GM12891 (cell line): ENCODE data around the gene CPSF7.
"Not testable (repeated sequence)": the region's sequence is repeated elsewhere in the genome, so short reads cannot be mapped to it uniquely, and the experiment has no call there.

Experiments
- POU2F2 ChIP-seq: IDR thresholded peaks from 2 replicates; pipeline ENCODE4 v1.6.1; 2011; ENCODE audit warnings: low read depth, mild to moderate bottlenecking, control low read depth, low read length, moderate library complexity
- TAF1 ChIP-seq: IDR thresholded peaks from 2 replicates; pipeline ENCODE4 v1.6.1; 2011; ENCODE audit warnings: low read depth, low read length, control low read depth

- TF ChIP-seq POU2F2, TAF1: not testable (repeated sequence)
Observed at GRCh38 chr11:61383859-61384258, 45.9 kb downstream of the CPSF7 start.
